Measurements from ENCODE around the gene BCAM. TPM values are rescaled to one million over a fixed set of nuclear protein-coding genes. Genes with fewer than 3 reads are reported as not detected.

The BCAM gene
- total and polyA plus RNA-seq, 2 donors (not counting 3 experiments of a cell fraction or from before 2014, with no cell fraction given), result 23.9 to 28.5 TPM

DNA sequence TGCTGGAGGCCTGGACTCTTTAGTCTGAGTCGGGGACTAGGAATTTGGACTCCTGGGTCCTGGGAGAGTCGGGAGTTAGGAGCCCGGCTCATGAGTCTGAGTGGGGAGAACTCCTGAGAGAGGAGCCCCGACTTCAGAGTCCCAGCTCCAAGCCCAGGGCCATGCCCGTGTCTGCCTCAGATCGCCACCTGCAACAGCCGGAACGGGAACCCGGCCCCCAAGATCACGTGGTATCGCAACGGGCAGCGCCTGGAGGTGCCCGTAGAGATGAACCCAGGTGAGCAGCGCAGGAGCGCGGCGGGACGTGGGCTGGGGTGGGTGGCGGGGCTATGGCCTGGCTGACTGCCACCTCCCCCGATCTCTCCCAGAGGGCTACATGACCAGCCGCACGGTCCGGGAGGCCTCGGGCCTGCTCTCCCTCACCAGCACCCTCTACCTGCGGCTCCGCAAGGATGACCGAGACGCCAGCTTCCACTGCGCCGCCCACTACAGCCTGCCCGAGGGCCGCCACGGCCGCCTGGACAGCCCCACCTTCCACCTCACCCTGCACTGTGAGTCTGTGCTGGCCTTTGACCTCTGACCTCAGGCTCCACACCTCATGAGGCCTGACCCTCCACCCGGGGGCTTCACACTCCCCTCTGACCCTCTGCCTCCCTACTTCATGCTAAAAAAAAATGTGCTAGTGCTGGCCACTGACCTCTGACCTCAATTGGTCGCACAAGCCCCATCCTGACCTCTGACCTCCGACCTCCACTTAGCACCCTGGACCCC lies 4.4 kb downstream of the BCAM start:
- CTCF ChIA-PET, result interaction anchor here (1.1 kb wide), 1 partner anchor 29 kb away, joined by 3 read pairs; no protein-coding TSS in a partner anchor
- Histone ChIP-seq H3K4me1 (ENCODE audit: control insufficient read depth, extremely low read depth, insufficient read depth, low read length) (peaks cover 11% of the 10 kb centered on the region), H3K4me2 (ENCODE audit: insufficient read depth, low read length) (no peak overlapping the region), H3K9ac (replicated peaks; ENCODE audit: extremely low read depth, insufficient read depth, low read length) (no peak overlapping the region), H3K9me1 (replicated peaks; ENCODE audit: control insufficient read depth, extremely low read depth, insufficient read depth, low read length) (no peaks in the 10 kb centered on the region), H2AFZ (ENCODE audit: low read depth, low read length) (no peak overlapping the region), H4K20me1 (replicated peaks; ENCODE audit: control insufficient read depth, extremely low read depth, insufficient read depth, low read length) (no peaks in the 10 kb centered on the region), H3K36me3 (ENCODE audit: control insufficient read depth in 2 of 2, extremely low read depth in 1 of 2, insufficient read depth in 2 of 2, low read length in 2 of 2) (peaks cover 2 to 5% of the 10 kb centered on the region in 2 experiments), H3K79me2 (ENCODE audit: control insufficient read depth, insufficient read depth, low read length) (no peaks in the 10 kb centered on the region), H3K4me3 (replicated peaks in 1 of 3; ENCODE audit: insufficient read depth in 1 of 3, low read depth in 1 of 3, low read length in 3 of 3) (no peak overlapping the region), H3K9me3 (replicated peaks; ENCODE audit: control insufficient read depth, insufficient read depth, low read length) (no peaks in the 10 kb centered on the region), H3K27ac (ENCODE audit: insufficient read depth, low read depth, low read length) (no peak overlapping the region), H3K27me3 (ENCODE audit: control insufficient read depth in 2 of 2, insufficient read depth in 2 of 2, low read length in 2 of 2) (no peaks in the 10 kb centered on the region)
- FAIRE-seq (no peak), DNase-seq (ENCODE audit: low read depth, low spot score) (no peak)
- TF ChIP-seq MYC (IDR thresholded peaks at IDR 0.05; ENCODE audit: low read depth, low read length) (no peak), POLR2A (IDR thresholded peaks at IDR 0.05; ENCODE audit: low read depth, low read length) (no peak), GATA2 (IDR thresholded peaks at IDR 0.05; ENCODE audit: insufficient read depth, insufficient read length, low read depth, low read length) (no peak), FOS (IDR thresholded peaks at IDR 0.05; ENCODE audit: borderline replicate concordance, insufficient read depth, low read length) (no peak), EZH2 (IDR thresholded peaks at IDR 0.05; ENCODE audit: borderline replicate concordance, low read depth, low read length, severe bottlenecking) (no peak), JUN (IDR thresholded peaks at IDR 0.05; ENCODE audit: borderline replicate concordance, insufficient read depth, insufficient read length, low read depth) (no peak), POLR2AphosphoS5 (IDR thresholded peaks at IDR 0.05; ENCODE audit: insufficient read depth, low read depth, low read length) (no peak)
- TF ChIP-seq, protein P1, sequence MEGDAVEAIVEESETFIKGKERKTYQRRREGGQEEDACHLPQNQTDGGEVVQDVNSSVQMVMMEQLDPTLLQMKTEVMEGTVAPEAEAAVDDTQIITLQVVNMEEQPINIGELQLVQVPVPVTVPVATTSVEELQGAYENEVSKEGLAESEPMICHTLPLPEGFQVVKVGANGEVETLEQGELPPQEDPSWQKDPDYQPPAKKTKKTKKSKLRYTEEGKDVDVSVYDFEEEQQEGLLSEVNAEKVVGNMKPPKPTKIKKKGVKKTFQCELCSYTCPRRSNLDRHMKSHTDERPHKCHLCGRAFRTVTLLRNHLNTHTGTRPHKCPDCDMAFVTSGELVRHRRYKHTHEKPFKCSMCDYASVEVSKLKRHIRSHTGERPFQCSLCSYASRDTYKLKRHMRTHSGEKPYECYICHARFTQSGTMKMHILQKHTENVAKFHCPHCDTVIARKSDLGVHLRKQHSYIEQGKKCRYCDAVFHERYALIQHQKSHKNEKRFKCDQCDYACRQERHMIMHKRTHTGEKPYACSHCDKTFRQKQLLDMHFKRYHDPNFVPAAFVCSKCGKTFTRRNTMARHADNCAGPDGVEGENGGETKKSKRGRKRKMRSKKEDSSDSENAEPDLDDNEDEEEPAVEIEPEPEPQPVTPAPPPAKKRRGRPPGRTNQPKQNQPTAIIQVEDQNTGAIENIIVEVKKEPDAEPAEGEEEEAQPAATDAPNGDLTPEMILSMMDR (IDR thresholded peaks at IDR 0.05; ENCODE audit: extremely low read depth in 1 of 2, insufficient read depth in 1 of 2, low read depth in 1 of 2, low read length in 2 of 2), result no peak
- TF ChIP-seq, protein P2, sequence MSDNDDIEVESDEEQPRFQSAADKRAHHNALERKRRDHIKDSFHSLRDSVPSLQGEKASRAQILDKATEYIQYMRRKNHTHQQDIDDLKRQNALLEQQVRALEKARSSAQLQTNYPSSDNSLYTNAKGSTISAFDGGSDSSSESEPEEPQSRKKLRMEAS (IDR thresholded peaks at IDR 0.05; ENCODE audit: insufficient read depth, insufficient read length), result no peak
- intact Hi-C loops (cut with micrococcal nuclease) (no loop called here), dilution Hi-C loops (cut with MboI; ENCODE audit: extremely low pct_ligation_motif_present, low sequenced_read_pairs) (no loop called here)
- no TSS peak for BruUV-seq (replicated peaks)
- POLR2A ChIA-PET, result no interaction called here

Data from endothelial cell of umbilical vein (primary cell).